SK-N-SH (cell line): Measurements from ENCODE around the gene CFAP210. TPM values are rescaled to one million over a fixed set of nuclear protein-coding genes. Genes with fewer than 3 reads are reported as not detected.

Experiments used
- CTCF ChIA-PET: fragments of 300-600, 350-600 bp; formaldehyde crosslinking; extraction: SDS; loops from one replicate; lab custom pipeline; 2021; lab: Yijun Ruan, JAX
- POLR2A ChIA-PET: fragments of 350-600 bp; sonication (Branson Sonifier 250); formaldehyde crosslinking; extraction: SDS; loops from one replicate; lab custom pipeline; 2020; ENCODE audit warnings: antibody characterized with exemption, inconsistent platforms; lab: Yijun Ruan, JAX
- DNase-seq: peaks from one replicate; pipeline ENCODE4 v3.0.0; 2012
- H2AFZ ChIP-seq: fragments of 200-600 bp; sonication (generic); 2 replicates; pipeline ENCODE4 v1.8.1; 2016; ENCODE audit warnings: antibody characterized with exemption, mild to moderate bottlenecking, low read depth
- H3F3A ChIP-seq: fragments of 200-600 bp; sonication (generic); replicated peaks from 2 replicates; pipeline ENCODE3; 2016; ENCODE audit warnings: antibody characterized with exemption, mild to moderate bottlenecking; ENCODE audit not compliant: insufficient read depth
- H3K27ac ChIP-seq, 2 experiments: fragments of 200-500 bp in 1 of 2; fragments of 200-600 bp in 1 of 2; sonication (Bioruptor generic) in 1 of 2; sonication (generic), shearing (Covaris generic) in 1 of 2; 2 replicates each; pipeline versions ENCODE4 v1.5.1 to v1.6.1; 2014 to 2016; ENCODE audit warnings: low read depth in 2 of 2, inconsistent platforms in 1 of 2, low read length in 1 of 2, mild to moderate bottlenecking in 1 of 2, mixed read lengths in 1 of 2
- H3K27me3 ChIP-seq: fragments of 200-600 bp; sonication (generic), shearing (Covaris generic); 2 replicates; pipeline ENCODE4 v1.6.1; 2016; ENCODE audit warnings: mixed run types; ENCODE audit not compliant: insufficient read depth
- H3K36me3 ChIP-seq, 2 experiments: fragments of 200-500 bp in 1 of 2; fragments of 200-600 bp in 1 of 2; sonication (Bioruptor generic) in 1 of 2; sonication (generic) in 1 of 2; replicated peaks in 1 of 2; 2 replicates each; pipeline versions ENCODE3 to v1.5.1; 2014 to 2016; ENCODE audit warnings: low read length in 1 of 2, mild to moderate bottlenecking in 1 of 2; ENCODE audit not compliant: insufficient read depth in 2 of 2, control insufficient read depth in 1 of 2
- H3K4me1 ChIP-seq, 2 experiments: fragments of 200-500 bp in 1 of 2; fragments of 200-600 bp in 1 of 2; sonication (Bioruptor generic) in 1 of 2; sonication (generic), shearing (Covaris generic) in 1 of 2; 2 replicates each; pipeline versions ENCODE4 v1.5.1 to v1.6.1; 2014 to 2016; ENCODE audit warnings: low read depth in 1 of 2, low read length in 1 of 2, mixed run types in 1 of 2; ENCODE audit not compliant: insufficient read depth in 2 of 2, control insufficient read depth in 1 of 2
- H3K4me2 ChIP-seq: fragments of 200-600 bp; sonication (generic), shearing (Covaris generic); 2 replicates; pipeline ENCODE4 v1.6.1; 2017; ENCODE audit warnings: mixed run types
- H3K4me3 ChIP-seq, 2 experiments: fragments of 200-500 bp in 1 of 2; fragments of 200-600 bp in 1 of 2; sonication (Bioruptor generic) in 1 of 2; sonication (generic), shearing (Covaris generic) in 1 of 2; 2 replicates each; pipeline versions ENCODE4 v1.5.1 to v1.8.1; 2014 to 2016; ENCODE audit warnings: low read depth in 2 of 2, inconsistent platforms in 1 of 2, low read length in 1 of 2, mild to moderate bottlenecking in 1 of 2, mixed read lengths in 1 of 2, moderate library complexity in 1 of 2
- H3K79me2 ChIP-seq: fragments of 200-600 bp; sonication (generic); 2 replicates; pipeline ENCODE4 v1.8.1; 2017; ENCODE audit warnings: mild to moderate bottlenecking; ENCODE audit not compliant: insufficient read depth
- H3K9ac ChIP-seq: fragments of 200-600 bp; sonication (generic); 2 replicates; pipeline ENCODE4 v1.6.1; 2017; ENCODE audit warnings: mixed run types
- H3K9me2 ChIP-seq: fragments of 200-600 bp; sonication (generic); 2 replicates; pipeline ENCODE4 v1.6.1; 2017; ENCODE audit warnings: mixed run types
- H3K9me3 ChIP-seq: fragments of 200-600 bp; sonication (generic); 2 replicates; pipeline ENCODE4 v1.6.1; 2017; ENCODE audit warnings: mixed run types, mild to moderate bottlenecking, moderate library complexity
- H4K20me1 ChIP-seq: fragments of 200-600 bp; sonication (generic); 2 replicates; pipeline ENCODE4 v1.6.1; 2017; ENCODE audit warnings: mild to moderate bottlenecking, mixed run types; ENCODE audit not compliant: insufficient read depth
- CTCF ChIP-seq: fragments of 200-600 bp; sonication (generic); IDR thresholded peaks from 2 replicates; pipeline ENCODE4 v1.6.1; 2017; ENCODE audit warnings: antibody characterized with exemption, mild to moderate bottlenecking, moderate library complexity
- ELF1 ChIP-seq: IDR thresholded peaks from 2 replicates; pipeline ENCODE4 v1.4.0; 2012
- EP300 ChIP-seq, 2 experiments: IDR thresholded peaks; 2 replicates each; pipeline versions ENCODE4 v1.4.0 to v1.6.1; 2012; ENCODE audit warnings: borderline replicate concordance in 1 of 2, low read depth in 1 of 2, low read length in 1 of 2
- FOSL2 ChIP-seq: IDR thresholded peaks from 2 replicates; pipeline ENCODE4 v1.4.0; 2012; ENCODE audit warnings: low read depth, mild to moderate bottlenecking, moderate library complexity, borderline replicate concordance
- JUND ChIP-seq: IDR thresholded peaks from 2 replicates; pipeline ENCODE4 v1.4.0; 2012
- MXI1 ChIP-seq: IDR thresholded peaks from 2 replicates; pipeline ENCODE4 v1.6.1; 2012; ENCODE audit warnings: mild to moderate bottlenecking, low read depth, low read length, improper control_type of control experiment
- NFIC ChIP-seq: IDR thresholded peaks from 2 replicates; pipeline ENCODE4 v1.4.0; 2012; ENCODE audit warnings: borderline replicate concordance
- POLR2AphosphoS5 ChIP-seq: IDR thresholded peaks from 2 replicates; pipeline ENCODE4 v1.6.1; 2012; ENCODE audit warnings: low read depth, low read length
- RAD21 ChIP-seq: IDR thresholded peaks from 2 replicates; pipeline ENCODE4 v1.6.1; 2012; ENCODE audit warnings: mild to moderate bottlenecking, low read length
- REST ChIP-seq: IDR thresholded peaks from 2 replicates; pipeline ENCODE4 v1.6.1; 2012; ENCODE audit warnings: mild to moderate bottlenecking, low read depth, low read length, moderate library complexity
- SIN3A ChIP-seq: IDR thresholded peaks from 2 replicates; pipeline ENCODE4 v1.6.1; 2012; ENCODE audit warnings: low read depth, mild to moderate bottlenecking, low read length, moderate library complexity, borderline replicate concordance
- SMC3 ChIP-seq: IDR thresholded peaks from 2 replicates; pipeline ENCODE4 v1.6.1; 2012; ENCODE audit warnings: low read depth, low read length, improper control_type of control experiment
- ZBTB33 ChIP-seq: IDR thresholded peaks from 2 replicates; pipeline ENCODE4 v1.4.0; 2012; ENCODE audit warnings: low read depth, borderline replicate concordance
- WGBS: methylation state at CpG from one replicate; pipeline ENCODE4 v1.1.6; 2017; ENCODE audit warnings: low lambda C conversion rate; 5-methylcytosine and 5-hydroxymethylcytosine counted together
- polyA plus RNA-seq, 3 experiments: library from polyadenylated mRNA; depleted of rRNA; stranded (reverse); fragments of >200 nt; gene quantifications; 2 replicates each; pipeline ENCODE4 v1.2.3, GENCODE V29; 2012

Gene CFAP210
- polyA plus RNA-seq, 1 of the 3 experiments (the other 2 are of a cell fraction), result 0.03 TPM

GRCh38 chr2:169693360-169693759, 845 bp downstream of the CFAP210 start:
- ChIA-PET POLR2A (interaction anchor here (2.3 kb wide), 1 partner anchor 23 kb away, joined by 18 read pairs; no protein-coding TSS in a partner anchor), CTCF (interaction anchor here (0.8 to 3.2 kb wide), 22 partner anchors 10 to 241 kb away, joined by 3 to 32 read pairs (median 6); partner anchors contain the start of genes KLHL23 and METTL5)

More at GRCh38 chr2:169693360-169693759, 845 bp downstream of the CFAP210 start:
- peak overlapping the region; percentile 81 to 89 for H3K4me3 ChIP-seq
- peaks cover 5 to 7% of the 10 kb centered on the region in 2 experiments; a peak in 3 of 4 replicates for H3K4me1 ChIP-seq
- no peaks in the 10 kb centered on the region for H4K20me1 ChIP-seq
- WGBS, result 11% methylated on average over 4 of the region's 4 CpGs
- peak overlapping the region; percentile 89 for H2AFZ ChIP-seq
- H3K79me2 ChIP-seq, result 0 out of 2 replicates have a peak, but pooled peaks cover 8% of the 10 kb centered on the region
- TF ChIP-seq ZBTB33 (no peak), FOSL2 (no peak), SIN3A (no peak), NFIC (no peak), SMC3 (peak; percentile 57; the same call in 1 of the 2 replicates), EP300 (IDR thresholded peaks at IDR 0.05; ENCODE audit: borderline replicate concordance in 1 of 2, low read depth in 1 of 2, low read length in 1 of 2) (no peak), ELF1 (no peak), CTCF (peak; percentile 40; the same call in 1 of the 2 replicates), REST (no peak), RAD21 (peak; percentile 83), JUND (no peak), POLR2AphosphoS5 (no peak), MXI1 (peak; percentile 54; the same call in 1 of the 2 replicates)
- H3K9me3 ChIP-seq, result no peaks in the 10 kb centered on the region; the same call in 1 of the 2 replicates
- no peaks in the 10 kb centered on the region for H3K27me3 ChIP-seq
- peak overlapping the region; percentile 90; the same call in 1 of the 2 replicates for H3K9ac ChIP-seq
- peak; percentile 64 for DNase-seq
- H3F3A ChIP-seq, result no peaks in the 10 kb centered on the region
- peak overlapping the region in 1 of 2 experiments; percentile 76; a peak in 2 of 4 replicates for H3K27ac ChIP-seq
- H3K9me2 ChIP-seq, result no peaks in the 10 kb centered on the region
- H3K4me2 ChIP-seq, result peak overlapping the region; percentile 94
- peaks cover 8 to 14% of the 10 kb centered on the region in 2 experiments for H3K36me3 ChIP-seq
